Breast epithelium (tissue), 4 donors: ENCODE measurements around the gene UTP14A. TPM values are rescaled to one million over a fixed set of nuclear protein-coding genes. Genes with fewer than 3 reads are reported as not detected.

Experiments
- DNase-seq, 2 donors: peaks; one replicate each; pipeline ENCODE4 v3.0.0-alpha.2; 2019; ENCODE audit warnings: low spot score in 2 of 2
- H3K27ac ChIP-seq, 2 donors: fragments of 200-600 bp; sonication (generic) in 1 of 2; one replicate each; pipeline ENCODE4 v1.5.1; 2016 to 2019; ENCODE audit warnings: mild to moderate bottlenecking in 1 of 2
- H3K27me3 ChIP-seq, 2 donors: fragments of 200-600 bp; sonication (generic) in 1 of 2; one replicate each; pipeline versions ENCODE4 v1.5.1 to v1.6.0; 2017 to 2019; ENCODE audit warnings: control low read depth in 1 of 2, mild to moderate bottlenecking in 1 of 2
- H3K36me3 ChIP-seq: fragments of 200-600 bp; one replicate; pipeline ENCODE4 v1.5.1; 2019
- H3K4me1 ChIP-seq, 2 donors: fragments of 200-600 bp; sonication (generic); one replicate each; pipeline ENCODE4 v1.5.1; 2016 to 2019; ENCODE audit warnings: control low read depth in 1 of 2
- H3K4me3 ChIP-seq, 3 donors: fragments of 200-600 bp; sonication (generic); 1 replicate in 2 of 3; 2 replicates in 1 of 3; pipeline ENCODE4 v1.5.1; 2016 to 2019; ENCODE audit warnings: mild to moderate bottlenecking in 3 of 3, moderate library complexity in 2 of 3
- H3K9me3 ChIP-seq, 2 donors: fragments of 200-600 bp; sonication (generic) in 1 of 2; one replicate each; pipeline ENCODE4 v1.5.1; 2016 to 2019; ENCODE audit warnings: control low read depth in 1 of 2
- CTCF ChIP-seq, 3 donors: fragments of 450-650 bp; IDR thresholded peaks; one replicate each; pipeline ENCODE4 v1.5.1; 2016 to 2017; ENCODE audit warnings: antibody characterized with exemption in 3 of 3, mild to moderate bottlenecking in 3 of 3, moderate library complexity in 3 of 3
- POLR2A ChIP-seq: fragments of 450-650 bp; IDR thresholded peaks from one replicate; pipeline ENCODE4 v1.6.1; 2016; ENCODE audit warnings: antibody characterized with exemption, mild to moderate bottlenecking, moderate library complexity
- POLR2AphosphoS5 ChIP-seq, 3 donors: sonication (generic); formaldehyde crosslinking; IDR thresholded peaks; one replicate each; pipeline ENCODE4 v1.6.1; 2017; ENCODE audit warnings: antibody characterized with exemption in 3 of 3
- intact Hi-C: fragments of 100-400 bp; cut with DNase I; formaldehyde crosslinking; loops from one replicate; pipeline ENCODE4 v1.15.1; 2023; ENCODE audit warnings: low total_unique reads
- total RNA-seq, 3 donors: library from RNA; depleted of rRNA; stranded (reverse); fragments of >200 nt; gene quantifications; one replicate each; pipeline ENCODE4 v1.1.0, GENCODE V29; 2016

Gene UTP14A
- total RNA-seq, 3 donors from 2014 or later: 17.3 to 22.6 (median 20.8) TPM

- intact Hi-C loops: no loop called here
- Histone ChIP-seq H3K36me3 (no peaks in the 10 kb centered on the region), H3K4me3 (no peak overlapping the region), H3K9me3 (no peaks in the 10 kb centered on the region), H3K27me3 (peaks cover 0 to 22% of the 10 kb centered on the region in 2 donors), H3K27ac (no peak overlapping the region), H3K4me1 (no peaks in the 10 kb centered on the region)
- TF ChIP-seq CTCF (IDR thresholded peaks at IDR 0.05) (no peak), POLR2AphosphoS5 (IDR thresholded peaks at IDR 0.05) (no peak), POLR2A (no peak)
- no peak for DNase-seq
Measured at GRCh38 chrX:129940721-129941120, 34.8 kb downstream of the UTP14A start.

- intact Hi-C loops: no loop called here
- Histone ChIP-seq H3K9me3 (no peaks in the 10 kb centered on the region), H3K4me1 (no peaks in the 10 kb centered on the region), H3K4me3 (no peak overlapping the region), H3K27me3 (peaks cover 0 to 23% of the 10 kb centered on the region in 2 donors), H3K36me3 (no peaks in the 10 kb centered on the region), H3K27ac (no peak overlapping the region)
- TF ChIP-seq POLR2A (no peak), POLR2AphosphoS5 (IDR thresholded peaks at IDR 0.05) (no peak), CTCF (IDR thresholded peaks at IDR 0.05) (no peak)
- no peak for DNase-seq
Measured at GRCh38 chrX:129945131-129945530, 39.2 kb downstream of the UTP14A start.

- peak overlapping the region; percentile 28 to 67 (median 52) for H3K4me3 ChIP-seq
- H3K9me3 ChIP-seq: no peaks in the 10 kb centered on the region
- intact Hi-C loops: no loop called here
- no peak overlapping the region for H3K27ac ChIP-seq
- no peak for DNase-seq
- H3K36me3 ChIP-seq: no peaks in the 10 kb centered on the region
- TF ChIP-seq POLR2A (no peak), CTCF (IDR thresholded peaks at IDR 0.05) (no peak), POLR2AphosphoS5 (IDR thresholded peaks at IDR 0.05) (no peak)
- H3K27me3 ChIP-seq: peaks cover 0 to 18% of the 10 kb centered on the region in 2 donors
- no peaks in the 10 kb centered on the region for H3K4me1 ChIP-seq
Measured at GRCh38 chrX:129953334-129953648, 47.3 kb downstream of the UTP14A start.

GRCh38 chrX:129953881-129954280, 47.9 kb downstream of the UTP14A start:
- Histone ChIP-seq H3K27me3 (peaks cover 0 to 17% of the 10 kb centered on the region in 2 donors), H3K4me3 (no peak overlapping the region), H3K27ac (no peak overlapping the region), H3K36me3 (no peaks in the 10 kb centered on the region), H3K9me3 (no peaks in the 10 kb centered on the region), H3K4me1 (no peaks in the 10 kb centered on the region)
- intact Hi-C loops: no loop called here
- no peak for DNase-seq
- TF ChIP-seq POLR2A (no peak), POLR2AphosphoS5 (IDR thresholded peaks at IDR 0.05) (no peak), CTCF (IDR thresholded peaks at IDR 0.05) (no peak)

GRCh38 chrX:129954804-129955203, 48.8 kb downstream of the UTP14A start:
- H3K4me1 ChIP-seq: no peaks in the 10 kb centered on the region
- H3K36me3 ChIP-seq: no peaks in the 10 kb centered on the region
- no peaks in the 10 kb centered on the region for H3K9me3 ChIP-seq
- peaks cover 0 to 14% of the 10 kb centered on the region in 2 donors for H3K27me3 ChIP-seq
- H3K4me3 ChIP-seq: no peak overlapping the region
- DNase-seq: no peak
- TF ChIP-seq POLR2A (no peak), POLR2AphosphoS5 (IDR thresholded peaks at IDR 0.05) (no peak), CTCF (IDR thresholded peaks at IDR 0.05) (no peak)
- no peak overlapping the region for H3K27ac ChIP-seq
- intact Hi-C loops: no loop called here
